ENCODE measurements around the gene CELF2.

Gene CELF2

GRCh38 chr10:11329062-11329673, 311.5 kb downstream of the CELF2 start:
- H3K27ac ChIP-seq (ENCODE audit: low read depth, low read length), result no peak overlapping the region
- H3K18ac ChIP-seq (ENCODE audit: low read length), result no peak overlapping the region
- no peak overlapping the region for H4K5ac ChIP-seq (ENCODE audit: low read length)
- H4K8ac ChIP-seq (ENCODE audit: low read depth, low read length), result no peak overlapping the region
- WGBS (ENCODE audit: extremely low coverage, insufficient coverage, low lambda C conversion rate), result no CpG with 5 or more reads among the region's 12 CpGs
- H3K23ac ChIP-seq (ENCODE audit: low read length), result no peak overlapping the region
- no peak overlapping the region for H2AK5ac ChIP-seq (ENCODE audit: low read length)
- no peak overlapping the region for H3K9ac ChIP-seq (ENCODE audit: low read length)
- peaks cover 2% of the 10 kb centered on the region for H3K4me1 ChIP-seq (ENCODE audit: control insufficient read depth, low read depth, low read length)
- H2BK5ac ChIP-seq (ENCODE audit: low read length), result no peak overlapping the region
- no peaks in the 10 kb centered on the region for H3K36me3 ChIP-seq (ENCODE audit: control insufficient read depth, insufficient read depth, low read length)
- no peaks in the 10 kb centered on the region for H3K79me1 ChIP-seq (ENCODE audit: low read length)
- no peak for DNase-seq
- no peak overlapping the region for H2BK120ac ChIP-seq (ENCODE audit: low read depth, low read length)
- H3K4ac ChIP-seq (ENCODE audit: low read depth, low read length), result no peak overlapping the region
- H3K56ac ChIP-seq (ENCODE audit: low read length), result no peak overlapping the region
- H2BK15ac ChIP-seq (replicated peaks; ENCODE audit: low read depth), result no peak overlapping the region
- no peaks in the 10 kb centered on the region for H3K79me2 ChIP-seq (ENCODE audit: control insufficient read depth, insufficient read depth, low read length)
- no peaks in the 10 kb centered on the region for H3K27me3 ChIP-seq (ENCODE audit: insufficient read depth, low read length, poor library complexity)
- no peak overlapping the region for H3K4me2 ChIP-seq (ENCODE audit: low read length)
- no peak overlapping the region for H3K4me3 ChIP-seq (ENCODE audit: low read length)

DNA sequence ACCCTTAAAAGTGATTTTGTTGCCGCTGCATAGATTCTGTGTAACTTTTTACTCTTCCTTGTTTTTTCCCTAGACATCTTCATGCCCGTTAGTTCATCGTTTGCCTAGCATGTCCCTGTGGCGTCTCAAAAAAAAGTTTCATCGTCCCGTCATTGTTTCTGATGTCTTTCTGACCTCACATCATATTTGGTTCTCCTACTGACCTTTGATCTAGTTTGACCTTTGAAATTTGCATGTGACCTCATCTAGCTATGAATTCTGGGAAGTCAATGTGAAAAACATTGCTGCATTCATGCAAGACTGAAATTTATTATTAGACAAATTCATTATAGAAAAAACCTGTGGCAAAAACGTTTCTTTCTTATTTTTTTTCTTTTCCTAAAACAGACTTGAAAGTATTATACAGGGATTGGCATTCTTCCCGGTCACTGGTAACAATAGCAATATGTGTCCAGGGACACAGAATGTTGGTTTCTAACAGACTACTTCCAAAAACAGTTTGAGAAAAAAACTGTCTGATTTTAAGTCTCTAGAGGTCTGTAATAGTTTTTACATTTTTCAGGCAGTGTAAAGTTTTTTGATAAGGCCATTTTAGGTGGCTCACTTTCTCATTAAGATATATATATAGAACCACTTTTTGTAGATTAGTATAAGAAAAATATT, 312.8 kb downstream of the CELF2 start:
- Histone ChIP-seq H3K36me3 (ENCODE audit: control insufficient read depth, insufficient read depth, low read length) (no peaks in the 10 kb centered on the region), H3K18ac (ENCODE audit: low read length) (no peak overlapping the region), H3K4ac (ENCODE audit: low read depth, low read length) (no peak overlapping the region), H2BK15ac (replicated peaks; ENCODE audit: low read depth) (no peak overlapping the region), H4K5ac (ENCODE audit: low read length) (no peak overlapping the region), H3K56ac (ENCODE audit: low read length) (no peak overlapping the region), H3K79me2 (ENCODE audit: control insufficient read depth, insufficient read depth, low read length) (no peaks in the 10 kb centered on the region), H3K9ac (ENCODE audit: low read length) (no peak overlapping the region), H3K79me1 (ENCODE audit: low read length) (no peaks in the 10 kb centered on the region), H3K27me3 (ENCODE audit: insufficient read depth, low read length, poor library complexity) (no peaks in the 10 kb centered on the region), H3K4me3 (ENCODE audit: low read length) (no peak overlapping the region), H2BK120ac (ENCODE audit: low read depth, low read length) (no peak overlapping the region), H3K27ac (ENCODE audit: low read depth, low read length) (no peak overlapping the region), H3K4me2 (ENCODE audit: low read length) (no peak overlapping the region), H2AK5ac (ENCODE audit: low read length) (no peak overlapping the region), H4K8ac (ENCODE audit: low read depth, low read length) (no peak overlapping the region), H2BK5ac (ENCODE audit: low read length) (no peak overlapping the region), H3K23ac (ENCODE audit: low read length) (no peak overlapping the region), H3K4me1 (ENCODE audit: control insufficient read depth, low read depth, low read length) (peaks cover 2% of the 10 kb centered on the region)
- no CpG with 5 or more reads among the region's 8 CpGs for WGBS (ENCODE audit: extremely low coverage, insufficient coverage, low lambda C conversion rate)
- no peak for DNase-seq

DNA sequence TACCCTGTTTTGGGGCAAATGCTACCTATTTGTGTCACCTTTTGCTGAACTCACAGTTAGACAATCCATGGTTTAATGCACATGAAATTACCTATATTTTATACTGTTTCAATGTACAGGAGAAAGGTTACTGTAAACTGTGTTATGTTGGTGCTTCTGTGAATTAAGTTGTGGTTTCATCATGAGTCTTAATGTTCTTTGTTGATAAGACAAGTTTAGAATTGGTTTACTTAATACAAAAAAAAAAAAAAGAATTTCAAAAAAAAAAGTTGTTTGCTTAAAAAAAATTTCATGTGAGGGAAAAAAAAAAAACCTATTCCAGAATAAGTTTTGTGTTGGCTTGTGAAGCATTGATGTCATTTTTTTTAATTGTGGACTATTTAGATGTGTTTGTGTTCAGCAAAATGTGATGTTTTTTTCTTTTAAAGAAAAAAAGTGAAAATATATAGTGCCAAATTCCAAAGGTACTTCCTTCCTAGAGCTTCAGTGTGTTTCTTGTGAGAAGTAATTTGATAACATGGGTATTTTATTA, 313.4 kb downstream of the CELF2 start:
- Histone ChIP-seq H3K79me2 (ENCODE audit: control insufficient read depth, insufficient read depth, low read length) (no peaks in the 10 kb centered on the region), H3K9ac (ENCODE audit: low read length) (no peak overlapping the region), H2BK15ac (replicated peaks; ENCODE audit: low read depth) (no peak overlapping the region), H2AK5ac (ENCODE audit: low read length) (no peak overlapping the region), H3K56ac (ENCODE audit: low read length) (no peak overlapping the region), H4K8ac (ENCODE audit: low read depth, low read length) (no peak overlapping the region), H2BK5ac (ENCODE audit: low read length) (no peak overlapping the region), H3K27me3 (ENCODE audit: insufficient read depth, low read length, poor library complexity) (no peaks in the 10 kb centered on the region), H2BK120ac (ENCODE audit: low read depth, low read length) (no peak overlapping the region), H3K27ac (ENCODE audit: low read depth, low read length) (no peak overlapping the region), H3K4me1 (ENCODE audit: control insufficient read depth, low read depth, low read length) (peaks cover 2% of the 10 kb centered on the region), H3K18ac (ENCODE audit: low read length) (no peak overlapping the region), H3K23ac (ENCODE audit: low read length) (no peak overlapping the region), H3K4me3 (ENCODE audit: low read length) (no peak overlapping the region), H3K79me1 (ENCODE audit: low read length) (no peaks in the 10 kb centered on the region), H4K5ac (ENCODE audit: low read length) (no peak overlapping the region), H3K36me3 (ENCODE audit: control insufficient read depth, insufficient read depth, low read length) (no peaks in the 10 kb centered on the region), H3K4me2 (ENCODE audit: low read length) (no peak overlapping the region), H3K4ac (ENCODE audit: low read depth, low read length) (no peak overlapping the region)
- DNase-seq, result no peak

DNA sequence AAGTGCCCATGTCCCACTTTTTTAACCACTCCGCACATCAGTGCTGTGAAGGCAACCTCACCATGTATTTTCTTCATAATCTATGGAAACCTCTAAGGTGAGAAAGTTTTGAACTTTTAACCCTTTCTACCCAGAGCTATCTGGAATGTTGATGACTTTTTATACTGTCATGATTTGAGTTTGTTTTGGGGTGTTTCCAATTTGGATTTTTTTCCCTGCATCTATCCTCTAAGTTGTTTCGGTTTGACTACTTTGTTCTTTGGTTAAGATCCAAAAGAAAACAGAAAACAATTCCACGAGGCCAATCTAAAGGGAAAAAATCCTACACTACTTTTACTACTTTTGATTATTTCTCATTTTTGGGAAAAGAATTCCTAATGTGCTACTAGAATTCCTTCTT, 314.1 kb downstream of the CELF2 start:
- H2BK5ac ChIP-seq (ENCODE audit: low read length), result no peak overlapping the region
- no peaks in the 10 kb centered on the region for H3K79me2 ChIP-seq (ENCODE audit: control insufficient read depth, insufficient read depth, low read length)
- no peak for DNase-seq
- WGBS (ENCODE audit: extremely low coverage, insufficient coverage, low lambda C conversion rate), result no CpG with 5 or more reads among the region's 3 CpGs
- no peak overlapping the region for H2BK120ac ChIP-seq (ENCODE audit: low read depth, low read length)
- H3K27me3 ChIP-seq (ENCODE audit: insufficient read depth, low read length, poor library complexity), result no peaks in the 10 kb centered on the region
- no peak overlapping the region for H3K4ac ChIP-seq (ENCODE audit: low read depth, low read length)
- no peak overlapping the region for H3K9ac ChIP-seq (ENCODE audit: low read length)
- no peaks in the 10 kb centered on the region for H3K79me1 ChIP-seq (ENCODE audit: low read length)
- H3K56ac ChIP-seq (ENCODE audit: low read length), result no peak overlapping the region
- H3K36me3 ChIP-seq (ENCODE audit: control insufficient read depth, insufficient read depth, low read length), result no peaks in the 10 kb centered on the region
- H2BK15ac ChIP-seq (replicated peaks; ENCODE audit: low read depth), result no peak overlapping the region
- H3K27ac ChIP-seq (ENCODE audit: low read depth, low read length), result no peak overlapping the region
- no peak overlapping the region for H3K23ac ChIP-seq (ENCODE audit: low read length)
- no peak overlapping the region for H3K4me3 ChIP-seq (ENCODE audit: low read length)
- H3K4me2 ChIP-seq (ENCODE audit: low read length), result no peak overlapping the region
- H4K8ac ChIP-seq (ENCODE audit: low read depth, low read length), result no peak overlapping the region
- H3K4me1 ChIP-seq (ENCODE audit: control insufficient read depth, low read depth, low read length), result peaks cover 2% of the 10 kb centered on the region
- no peak overlapping the region for H2AK5ac ChIP-seq (ENCODE audit: low read length)
- no peak overlapping the region for H3K18ac ChIP-seq (ENCODE audit: low read length)
- H4K5ac ChIP-seq (ENCODE audit: low read length), result no peak overlapping the region

GRCh38 chr10:11332846-11333245, 315.2 kb downstream of the CELF2 start:
- Histone ChIP-seq H3K56ac (ENCODE audit: low read length) (no peak overlapping the region), H3K79me2 (ENCODE audit: control insufficient read depth, insufficient read depth, low read length) (no peaks in the 10 kb centered on the region), H2BK5ac (ENCODE audit: low read length) (no peak overlapping the region), H3K18ac (ENCODE audit: low read length) (no peak overlapping the region), H3K23ac (ENCODE audit: low read length) (no peak overlapping the region), H3K79me1 (ENCODE audit: low read length) (no peaks in the 10 kb centered on the region), H3K9ac (ENCODE audit: low read length) (no peak overlapping the region), H3K36me3 (ENCODE audit: control insufficient read depth, insufficient read depth, low read length) (no peaks in the 10 kb centered on the region), H4K8ac (ENCODE audit: low read depth, low read length) (no peak overlapping the region), H4K5ac (ENCODE audit: low read length) (no peak overlapping the region), H3K4me2 (ENCODE audit: low read length) (no peak overlapping the region), H3K4me3 (ENCODE audit: low read length) (no peak overlapping the region), H3K4ac (ENCODE audit: low read depth, low read length) (no peak overlapping the region), H2AK5ac (ENCODE audit: low read length) (no peak overlapping the region), H3K4me1 (ENCODE audit: control insufficient read depth, low read depth, low read length) (peaks cover 2% of the 10 kb centered on the region), H2BK120ac (ENCODE audit: low read depth, low read length) (no peak overlapping the region), H3K27ac (ENCODE audit: low read depth, low read length) (no peak overlapping the region), H2BK15ac (replicated peaks; ENCODE audit: low read depth) (no peak overlapping the region), H3K27me3 (ENCODE audit: insufficient read depth, low read length, poor library complexity) (no peaks in the 10 kb centered on the region)
- no peak for DNase-seq
- 100% methylated on average over 2 of the region's 10 CpGs for WGBS (ENCODE audit: extremely low coverage, insufficient coverage, low lambda C conversion rate)

- no peaks in the 10 kb centered on the region for H3K79me2 ChIP-seq (ENCODE audit: control insufficient read depth, insufficient read depth, low read length)
- no peak overlapping the region for H3K9ac ChIP-seq (ENCODE audit: low read length)
- no peak overlapping the region for H3K4ac ChIP-seq (ENCODE audit: low read depth, low read length)
- no CpG with 5 or more reads among the region's 8 CpGs for WGBS (ENCODE audit: extremely low coverage, insufficient coverage, low lambda C conversion rate)
- no peak overlapping the region for H2AK5ac ChIP-seq (ENCODE audit: low read length)
- DNase-seq, result no peak
- H3K56ac ChIP-seq (ENCODE audit: low read length), result no peak overlapping the region
- H3K27me3 ChIP-seq (ENCODE audit: insufficient read depth, low read length, poor library complexity), result no peaks in the 10 kb centered on the region
- H4K5ac ChIP-seq (ENCODE audit: low read length), result no peak overlapping the region
- no peak overlapping the region for H2BK120ac ChIP-seq (ENCODE audit: low read depth, low read length)
- no peak overlapping the region for H3K27ac ChIP-seq (ENCODE audit: low read depth, low read length)
- H3K79me1 ChIP-seq (ENCODE audit: low read length), result no peaks in the 10 kb centered on the region
- H3K4me1 ChIP-seq (ENCODE audit: control insufficient read depth, low read depth, low read length), result peaks cover 2% of the 10 kb centered on the region
- no peak overlapping the region for H3K23ac ChIP-seq (ENCODE audit: low read length)
- H2BK5ac ChIP-seq (ENCODE audit: low read length), result no peak overlapping the region
- H3K36me3 ChIP-seq (ENCODE audit: control insufficient read depth, insufficient read depth, low read length), result no peaks in the 10 kb centered on the region
- H3K18ac ChIP-seq (ENCODE audit: low read length), result no peak overlapping the region
- no peak overlapping the region for H2BK15ac ChIP-seq (replicated peaks; ENCODE audit: low read depth)
- no peak overlapping the region for H4K8ac ChIP-seq (ENCODE audit: low read depth, low read length)
- no peak overlapping the region for H3K4me3 ChIP-seq (ENCODE audit: low read length)
- H3K4me2 ChIP-seq (ENCODE audit: low read length), result no peak overlapping the region
These were observed 316.8 kb downstream of the CELF2 start for GRCh38 chr10:11334436-11334835.
